NCI-H2196 (cell line): Measurements from ENCODE around the gene G6PC3.
"Not testable (repeated sequence)": the region's sequence is repeated elsewhere in the genome, so short reads cannot be mapped to it uniquely, and the experiment has no call there.

Experiments used
- DNase-seq: peaks from one replicate; lab custom pipeline; 2025; ENCODE audit not compliant: unreplicated experiment; lab: John Stamatoyannopoulos, UW

G6PC3 gene

DNA sequence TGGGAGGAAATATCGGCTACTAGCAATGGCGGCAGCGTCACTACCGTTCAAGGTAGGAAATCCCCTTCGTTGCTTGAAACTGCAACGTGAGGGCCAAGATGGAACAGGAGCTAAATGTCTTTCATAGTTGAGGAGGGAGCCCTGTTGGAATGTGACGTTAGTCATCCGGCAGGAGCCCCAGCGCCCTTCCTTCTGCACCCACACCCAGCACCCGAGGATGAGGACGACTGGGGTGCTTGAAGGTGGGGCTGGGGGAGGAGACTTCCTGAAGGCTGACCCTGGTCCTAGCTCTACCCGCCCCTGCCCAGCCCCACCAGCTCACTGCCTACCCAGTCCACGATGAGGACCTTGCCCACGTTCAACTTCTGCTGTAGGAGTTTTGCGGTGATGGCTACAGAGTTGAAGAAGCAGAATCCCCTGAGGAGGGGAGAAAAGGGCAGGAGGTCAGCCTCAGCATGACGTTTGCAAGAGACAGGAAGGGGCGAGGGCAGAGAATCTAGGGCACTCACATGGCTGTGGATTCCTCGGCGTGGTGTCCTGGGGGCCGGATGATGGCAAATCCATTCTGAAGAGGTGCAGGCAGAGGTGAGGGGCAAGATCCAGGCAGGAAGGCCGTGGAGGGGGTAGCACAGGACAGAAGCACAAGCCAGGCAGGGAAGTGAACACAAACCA, 11.9 kb downstream of the G6PC3 start:
- DNase-seq: no peak

GRCh38 chr17:44083250-44083849, 12.8 kb downstream of the G6PC3 start:
- peak; percentile 53 for DNase-seq

DNA sequence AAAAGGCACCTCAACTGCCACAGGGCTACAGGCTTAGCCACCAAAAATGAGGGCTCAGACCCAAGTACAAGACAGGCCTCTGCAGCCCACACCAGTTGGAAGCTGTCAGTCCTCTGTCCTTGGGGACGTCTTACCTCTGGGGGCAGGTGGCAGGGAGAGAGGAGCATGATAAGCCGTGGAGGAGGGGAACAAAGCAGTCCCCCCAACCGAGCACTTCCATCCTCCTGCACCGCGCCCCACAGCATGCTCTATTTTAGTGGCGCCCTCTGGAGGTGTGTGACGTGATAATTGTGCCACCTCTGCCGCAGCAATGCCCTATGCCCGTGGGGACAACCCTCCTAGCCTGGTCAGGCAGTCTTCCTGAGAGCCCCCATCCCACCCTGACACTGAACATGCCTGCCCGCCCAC, 13.6 kb downstream of the G6PC3 start:
- peak; percentile 56 for DNase-seq

GRCh38 chr17:44084921-44085320, 14.4 kb downstream of the G6PC3 start:
- DNase-seq: no peak

- DNase-seq: no peak
Observed at GRCh38 chr17:44085908-44086307, 15.4 kb downstream of the G6PC3 start.

DNA sequence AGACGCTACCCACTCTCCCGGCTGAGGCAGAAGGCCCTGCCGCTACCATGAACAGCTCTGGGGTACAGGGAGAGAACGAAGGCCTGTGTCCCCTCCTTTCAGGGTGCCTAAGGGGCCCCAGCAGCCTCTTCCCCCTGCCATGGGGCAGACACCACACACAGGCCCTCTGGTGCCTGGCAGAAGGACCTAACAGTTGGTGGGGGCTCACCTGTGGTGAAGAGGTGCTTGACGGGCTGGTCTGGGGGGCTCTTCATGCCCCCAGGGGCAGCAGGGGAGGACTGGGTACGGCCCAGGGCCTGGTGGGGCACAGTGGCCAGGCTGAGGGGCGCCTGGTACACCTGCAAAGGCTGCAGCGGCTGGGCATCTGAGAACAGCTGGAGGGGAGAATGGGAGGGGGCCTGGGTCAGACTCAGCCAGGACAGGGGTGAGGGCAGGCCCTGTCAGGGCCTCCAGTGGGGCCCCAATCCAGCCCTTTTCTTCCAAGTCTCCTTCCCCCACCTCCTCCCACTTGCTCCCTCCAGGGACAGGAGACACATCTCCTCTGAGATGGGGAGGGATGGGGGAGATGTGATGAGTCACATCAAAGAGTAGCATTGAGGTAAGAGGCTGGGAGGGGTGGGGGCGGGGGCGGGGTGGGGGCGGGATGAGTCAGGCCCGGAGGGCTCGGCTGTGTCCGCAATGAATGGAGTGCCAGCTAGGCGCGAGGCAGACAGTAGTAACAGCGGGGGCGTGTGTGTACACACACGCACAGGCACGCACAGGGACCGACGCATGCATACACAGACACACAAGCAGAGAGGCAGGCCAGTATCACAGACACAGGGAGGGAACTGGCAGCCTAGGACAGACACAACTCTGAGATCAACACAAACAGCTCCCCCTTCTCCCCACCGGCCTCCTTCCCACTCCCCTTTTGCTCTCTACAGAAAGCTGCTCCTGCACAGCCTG, 16.1 kb downstream of the G6PC3 start:
- peak; percentile 51 for DNase-seq

DNA sequence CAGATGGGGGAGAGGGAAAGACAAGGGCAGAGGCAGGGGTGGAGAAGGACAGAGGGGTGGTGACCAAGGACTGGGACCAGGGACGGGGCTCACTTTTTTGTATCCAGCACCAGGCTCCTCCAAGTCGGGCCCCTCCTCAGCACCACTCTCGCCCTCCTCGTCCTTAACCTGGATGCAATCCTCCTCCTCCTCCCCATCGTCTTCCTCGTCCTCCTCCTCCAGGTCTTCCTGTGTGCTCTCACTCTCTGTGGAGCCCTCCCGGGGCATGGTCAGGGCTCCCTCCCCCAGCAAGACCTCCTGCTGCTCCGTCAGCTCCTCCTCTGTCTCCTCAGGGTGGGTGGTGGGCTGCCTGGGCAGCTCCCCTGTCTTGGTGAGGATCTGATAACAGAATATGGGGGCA, 16.8 kb downstream of the G6PC3 start:
- no peak for DNase-seq

GRCh38 chr17:44088254-44088653, 17.7 kb downstream of the G6PC3 start:
- DNase-seq: no peak

GRCh38 chr17:44091200-44091997, 20.9 kb downstream of the G6PC3 start:
- no peak for DNase-seq

GRCh38 chr17:44092051-44092450, 21.5 kb downstream of the G6PC3 start:
- DNase-seq: no peak

GRCh38 chr17:44093231-44093900, 22.8 kb downstream of the G6PC3 start:
- DNase-seq: no peak

- no peak for DNase-seq
Observed at GRCh38 chr17:44094701-44095387, 24.3 kb downstream of the G6PC3 start.

DNA sequence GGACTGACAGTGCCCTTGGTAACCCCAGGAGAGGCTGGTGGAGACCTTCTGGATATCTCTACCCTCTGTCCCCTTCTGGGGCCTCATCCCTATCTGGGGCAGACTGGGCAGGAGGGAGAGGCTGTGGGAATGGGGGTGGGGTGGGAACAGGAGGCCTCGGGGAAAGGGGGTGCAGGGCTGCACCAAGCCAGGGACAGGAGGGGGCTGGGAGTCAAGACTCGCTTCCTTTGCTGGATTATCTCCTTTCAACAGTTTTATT, 24.8 kb downstream of the G6PC3 start:
- no peak for DNase-seq

- peak; percentile 70 for DNase-seq
Observed at GRCh38 chr17:44095647-44096496, 25.3 kb downstream of the G6PC3 start.

- DNase-seq: no peak
Observed at GRCh38 chr17:44097110-44097958, 26.8 kb downstream of the G6PC3 start.

DNA sequence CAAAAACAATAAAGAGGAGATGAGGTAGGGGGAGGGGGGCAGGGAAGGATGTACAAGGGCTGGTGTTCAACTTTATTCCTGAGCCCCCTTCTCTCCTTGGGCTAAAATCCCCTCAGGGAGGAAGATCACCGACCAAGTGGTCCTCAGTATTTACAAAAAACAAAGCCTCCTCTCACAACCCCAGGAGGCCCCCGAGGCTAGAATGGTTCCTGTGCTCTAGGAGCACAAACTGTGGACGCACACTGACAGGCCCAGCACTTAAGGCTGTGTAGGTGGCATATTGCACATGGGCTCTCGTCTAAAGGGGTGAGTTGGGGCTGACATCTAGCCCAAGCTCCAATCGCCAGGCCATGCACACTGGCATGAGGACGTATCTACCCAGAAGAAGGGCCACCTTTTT, 31.3 kb downstream of the G6PC3 start:
- DNase-seq: not testable (repeated sequence)

DNA sequence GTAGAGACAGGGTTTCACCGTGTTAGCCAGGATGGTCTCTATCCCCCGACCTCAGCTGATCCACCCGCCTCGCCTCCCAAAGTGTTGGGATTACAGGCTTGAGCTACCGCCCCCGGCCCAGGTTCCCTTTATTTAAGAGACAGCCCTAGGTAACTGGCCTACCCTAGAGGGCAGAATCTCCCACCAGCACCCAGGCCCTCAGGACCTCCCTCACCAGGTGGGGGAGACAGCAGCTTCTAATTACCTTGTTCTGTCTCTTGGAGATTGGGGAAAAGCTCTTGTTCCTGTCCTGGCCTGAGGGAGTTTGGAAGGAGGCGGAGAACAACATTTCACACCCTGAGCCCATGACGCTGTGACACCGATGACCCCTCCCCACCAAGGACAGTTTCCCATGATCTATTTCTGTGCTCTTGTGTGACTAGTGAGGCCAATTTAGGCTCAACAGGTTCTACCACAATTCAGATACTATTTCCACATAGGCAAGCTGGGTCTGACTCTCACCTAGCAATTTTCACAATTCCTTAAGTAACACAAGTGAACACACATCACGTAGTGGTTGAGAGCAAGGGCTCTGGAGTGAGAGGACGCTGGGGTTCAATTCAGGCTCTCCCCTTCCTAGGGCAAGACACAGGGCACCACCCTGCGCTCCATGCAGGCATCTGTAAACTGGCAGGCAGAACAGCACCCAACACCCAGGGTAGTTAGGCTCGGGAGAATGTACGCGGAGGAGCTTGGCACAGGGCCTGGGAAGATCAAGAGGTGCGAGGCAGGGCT, 32.5 kb downstream of the G6PC3 start:
- DNase-seq: peak; percentile 33

- DNase-seq: no peak
Observed at GRCh38 chr17:44105483-44105882, 34.9 kb downstream of the G6PC3 start.
